ENCODE data around the gene SEMA5A. TPM values are rescaled to one million over a fixed set of nuclear protein-coding genes. Genes with fewer than 3 reads are reported as not detected.

The SEMA5A gene
- total RNA-seq, 1 donor from 2014 or later: 43.2 TPM

GRCh38 chr5:9396285-9396770 lies 149.5 kb downstream of the SEMA5A start:
- Histone ChIP-seq H3K9me3 (replicated peaks) (peaks cover 6% of the 10 kb centered on the region), H3K27ac (replicated peaks) (no peak overlapping the region), H3K4me1 (peaks cover 29% of the 10 kb centered on the region), H3K4me3 (no peak overlapping the region), H3K36me3 (no peaks in the 10 kb centered on the region), H3K27me3 (ENCODE audit: low read depth) (no peaks in the 10 kb centered on the region)
- TF ChIP-seq CTCF (IDR thresholded peaks at IDR 0.05; ENCODE audit: borderline replicate concordance): no peak
- intact Hi-C loops (cut with micrococcal nuclease): no loop called here
- DNase-seq: no peak

GRCh38 chr5:9395706-9396105 lies 150.2 kb downstream of the SEMA5A start:
- Histone ChIP-seq H3K36me3 (no peaks in the 10 kb centered on the region), H3K9me3 (replicated peaks) (peaks cover 6% of the 10 kb centered on the region), H3K4me3 (no peak overlapping the region), H3K27me3 (ENCODE audit: low read depth) (no peaks in the 10 kb centered on the region), H3K27ac (replicated peaks) (no peak overlapping the region), H3K4me1 (peaks cover 36% of the 10 kb centered on the region)
- TF ChIP-seq CTCF (IDR thresholded peaks at IDR 0.05; ENCODE audit: borderline replicate concordance): no peak
- no peak for DNase-seq
- intact Hi-C loops (cut with micrococcal nuclease): no loop called here

GRCh38 chr5:9394221-9394620 lies 151.7 kb downstream of the SEMA5A start:
- H3K27ac ChIP-seq (replicated peaks): no peak overlapping the region
- intact Hi-C loops (cut with micrococcal nuclease): no loop called here
- no peaks in the 10 kb centered on the region for H3K27me3 ChIP-seq (ENCODE audit: low read depth)
- H3K4me1 ChIP-seq: peaks cover 50% of the 10 kb centered on the region
- H3K36me3 ChIP-seq: no peaks in the 10 kb centered on the region
- TF ChIP-seq CTCF (IDR thresholded peaks at IDR 0.05; ENCODE audit: borderline replicate concordance): no peak
- no peak for DNase-seq
- no peak overlapping the region for H3K4me3 ChIP-seq
- no peaks in the 10 kb centered on the region for H3K9me3 ChIP-seq (replicated peaks)

GRCh38 chr5:9392625-9393024 lies 153.2 kb downstream of the SEMA5A start:
- H3K4me1 ChIP-seq: peaks cover 49% of the 10 kb centered on the region
- DNase-seq: no peak
- no peaks in the 10 kb centered on the region for H3K27me3 ChIP-seq (ENCODE audit: low read depth)
- peak overlapping the region; percentile 73 for H3K27ac ChIP-seq (replicated peaks)
- H3K36me3 ChIP-seq: no peaks in the 10 kb centered on the region
- H3K4me3 ChIP-seq: no peak overlapping the region
- intact Hi-C loops (cut with micrococcal nuclease): no loop called here
- H3K9me3 ChIP-seq (replicated peaks): no peaks in the 10 kb centered on the region
- no peak for TF ChIP-seq CTCF (IDR thresholded peaks at IDR 0.05; ENCODE audit: borderline replicate concordance)

- Histone ChIP-seq H3K9me3 (replicated peaks) (no peaks in the 10 kb centered on the region), H3K36me3 (no peaks in the 10 kb centered on the region), H3K27me3 (ENCODE audit: low read depth) (no peaks in the 10 kb centered on the region), H3K4me3 (no peak overlapping the region), H3K27ac (replicated peaks) (peak overlapping the region; percentile 73), H3K4me1 (peaks cover 49% of the 10 kb centered on the region)
- DNase-seq: no peak
- no peak for TF ChIP-seq CTCF (IDR thresholded peaks at IDR 0.05; ENCODE audit: borderline replicate concordance)
- intact Hi-C loops (cut with micrococcal nuclease): no loop called here
Observed at GRCh38 chr5:9391080-9391479, 154.8 kb downstream of the SEMA5A start.
